ENCODE results near the gene CEBPZOS. TPM values are rescaled to one million over a fixed set of nuclear protein-coding genes. Genes with fewer than 3 reads are reported as not detected.
A peak's percentile ranks its signal among the peaks of the same experiment; 100 is the strongest.

CEBPZOS gene
- polyA plus RNA-seq (2011; rRNA removed) (42.1 and 50.5 TPM in 2 replicates), polyA minus RNA-seq (2011; rRNA and poly(A)+ RNA removed) (19.7 and 20.2 TPM in 2 replicates)

GRCh38 chr2:37196320-37197195, at the start of gene CEBPZOS:
TSS of gene CEBPZOS (plus strand) at chr2:37196496. CDS start at chr2:37199705, 3,209 bp downstream.
- Histone ChIP-seq H3K9me3 (ENCODE audit: control insufficient read depth, insufficient read depth, low read length) (peaks cover 2% of the 10 kb centered on the region; the same call in 1 of the 2 replicates), H3K4me3 (ENCODE audit: low read depth, low read length) (peak within 1 kb of the TSS; percentile 83), H3K27ac (ENCODE audit: low read depth, low read length) (peak within 1 kb of the TSS; percentile 57), H3K27me3 (ENCODE audit: control insufficient read depth, insufficient read depth, low read length) (no peaks in the 10 kb centered on the region)
- TF ChIP-seq CTCF (IDR thresholded peaks at IDR 0.05; ENCODE audit: low read depth, low read length): no peak
- ChIA-PET POLR2A (interaction anchor here (1.2 to 1.8 kb wide), 2 partner anchors 15 to 35 kb away, joined by 3 to 4 read pairs; partner anchors contain the start of genes CEBPZ and NDUFAF7), CTCF (interaction anchor here (0.6 to 0.7 kb wide), 2 partner anchors 27 to 66 kb away, joined by 3 read pairs; no protein-coding TSS in a partner anchor)
- DNase-seq (ENCODE audit: low read depth, low spot score): no peak

- no peak for DNase-seq (ENCODE audit: low read depth, low spot score)
- H3K4me3 ChIP-seq (ENCODE audit: low read depth, low read length): no peak overlapping the region
- POLR2A ChIA-PET: no interaction called here
- CTCF ChIA-PET: interaction anchor here (0.6 kb wide), 1 partner anchor 774 kb away, joined by 5 read pairs; no protein-coding TSS in a partner anchor
- peaks cover 8% of the 10 kb centered on the region; the same call in 1 of the 2 replicates for H3K9me3 ChIP-seq (ENCODE audit: control insufficient read depth, insufficient read depth, low read length)
- H3K27ac ChIP-seq (ENCODE audit: low read depth, low read length): no peak overlapping the region
- TF ChIP-seq CTCF (IDR thresholded peaks at IDR 0.05; ENCODE audit: low read depth, low read length): no peak
- no peaks in the 10 kb centered on the region for H3K27me3 ChIP-seq (ENCODE audit: control insufficient read depth, insufficient read depth, low read length)
Observed at GRCh38 chr2:37148325-37148724, 48.0 kb upstream of the CEBPZOS start.

- Histone ChIP-seq H3K4me3 (ENCODE audit: low read depth, low read length) (no peak overlapping the region), H3K27ac (ENCODE audit: low read depth, low read length) (no peak overlapping the region), H3K27me3 (ENCODE audit: control insufficient read depth, insufficient read depth, low read length) (no peaks in the 10 kb centered on the region), H3K9me3 (ENCODE audit: control insufficient read depth, insufficient read depth, low read length) (peaks cover 8% of the 10 kb centered on the region; the same call in 1 of the 2 replicates)
- ChIA-PET CTCF (no interaction called here), POLR2A (interaction anchor here (0.6 kb wide), 1 partner anchor 22 kb away, joined by 3 read pairs; no protein-coding TSS in a partner anchor)
- TF ChIP-seq CTCF (IDR thresholded peaks at IDR 0.05; ENCODE audit: low read depth, low read length): no peak
- no peak for DNase-seq (ENCODE audit: low read depth, low spot score)
Observed at GRCh38 chr2:37149626-37150322, 46.5 kb upstream of the CEBPZOS start.

GRCh38 chr2:37153224-37153623, 43.1 kb upstream of the CEBPZOS start:
- Histone ChIP-seq H3K9me3 (ENCODE audit: control insufficient read depth, insufficient read depth, low read length) (peaks cover 8% of the 10 kb centered on the region; the same call in 1 of the 2 replicates), H3K4me3 (ENCODE audit: low read depth, low read length) (no peak overlapping the region), H3K27me3 (ENCODE audit: control insufficient read depth, insufficient read depth, low read length) (no peaks in the 10 kb centered on the region), H3K27ac (ENCODE audit: low read depth, low read length) (no peak overlapping the region)
- no peak for TF ChIP-seq CTCF (IDR thresholded peaks at IDR 0.05; ENCODE audit: low read depth, low read length)
- no peak for DNase-seq (ENCODE audit: low read depth, low spot score)
- ChIA-PET POLR2A (interaction anchor here (0.7 kb wide), 1 partner anchor 148 kb away, joined by 5 read pairs; no protein-coding TSS in a partner anchor), CTCF (interaction anchor here (0.7 kb wide), 1 partner anchor 59 kb away, joined by 3 read pairs; no protein-coding TSS in a partner anchor)
